Heart left ventricle (tissue), 13 donors: ENCODE results near the gene ZNRD2.

ENCODE experiments used
- POLR2A ChIP-seq, 2 donors: fragments of 450-650 bp; IDR thresholded peaks; one replicate each; pipeline ENCODE4 v1.6.1; 2017; ENCODE audit warnings: antibody characterized with exemption in 2 of 2, mild to moderate bottlenecking in 2 of 2, moderate library complexity in 2 of 2
- TF ChIP-seq, protein P1 (sequence below), 12 donors: fragments of 200-600 bp; sonication (generic) in 4 of 12; IDR thresholded peaks; one replicate each; pipeline versions ENCODE4 v1.5.0 to v1.8.0; 2018 to 2022; ENCODE audit warnings: antibody characterized with exemption in 12 of 12, mild to moderate bottlenecking in 5 of 12
- donor health status: ischemic (EF 13 %, LVEDD 7.1; RV severe dilation, severe dysfunction).
- donor health status: DM: no; HTN: yes; CAD: no.
- donor health status: DM: no; HTN: no; CAD: no.
- donor health status: ischemic (EF 25% LVEDD 6.9; RV normal size, moderate dysfunction).
- donor health status: ischemic (EF 25% LVEDD 5.7; RV mildly dilated, moderate dysfunction).
- donor health status: ischemic (EF 35%, LVEDD 5.7; RV mildly dilated, moderate dysfunction).
- donor health status: nonischemic (EF 11% LVEDD 7.7; RV severe dilation, severe dysfunction).
- donor health status: DM: yes; HTN: yes; CAD: no.
- donor health status: PGD.
- donor health status: ischemic (EF 29% LVEDD 5.4; RV normal size, mild dysfunction).
- donor health status: nonischemic (EF 23%, LVEDD 6.1; RV moderate dilation, normal function).

- TF ChIP-seq, protein P1, sequence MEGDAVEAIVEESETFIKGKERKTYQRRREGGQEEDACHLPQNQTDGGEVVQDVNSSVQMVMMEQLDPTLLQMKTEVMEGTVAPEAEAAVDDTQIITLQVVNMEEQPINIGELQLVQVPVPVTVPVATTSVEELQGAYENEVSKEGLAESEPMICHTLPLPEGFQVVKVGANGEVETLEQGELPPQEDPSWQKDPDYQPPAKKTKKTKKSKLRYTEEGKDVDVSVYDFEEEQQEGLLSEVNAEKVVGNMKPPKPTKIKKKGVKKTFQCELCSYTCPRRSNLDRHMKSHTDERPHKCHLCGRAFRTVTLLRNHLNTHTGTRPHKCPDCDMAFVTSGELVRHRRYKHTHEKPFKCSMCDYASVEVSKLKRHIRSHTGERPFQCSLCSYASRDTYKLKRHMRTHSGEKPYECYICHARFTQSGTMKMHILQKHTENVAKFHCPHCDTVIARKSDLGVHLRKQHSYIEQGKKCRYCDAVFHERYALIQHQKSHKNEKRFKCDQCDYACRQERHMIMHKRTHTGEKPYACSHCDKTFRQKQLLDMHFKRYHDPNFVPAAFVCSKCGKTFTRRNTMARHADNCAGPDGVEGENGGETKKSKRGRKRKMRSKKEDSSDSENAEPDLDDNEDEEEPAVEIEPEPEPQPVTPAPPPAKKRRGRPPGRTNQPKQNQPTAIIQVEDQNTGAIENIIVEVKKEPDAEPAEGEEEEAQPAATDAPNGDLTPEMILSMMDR (IDR thresholded peaks at IDR 0.05) = no peak
- no peak for TF ChIP-seq POLR2A (IDR thresholded peaks at IDR 0.05)
These were observed 16.0 kb downstream of the ZNRD2 start for GRCh38 chr11:65586247-65586630.
